GM12892 (cell line): ENCODE measurements around the gene DDA1.

Source experiments
- POLR2A ChIP-seq: IDR thresholded peaks from 2 replicates; pipeline ENCODE4 v1.6.1; 2011; ENCODE audit warnings: low read depth, low read length, control low read depth
- POLR2AphosphoS5 ChIP-seq: IDR thresholded peaks from 2 replicates; pipeline ENCODE4 v1.6.1; 2011; ENCODE audit warnings: low read depth, low read length, control low read depth
- TAF1 ChIP-seq: IDR thresholded peaks from 2 replicates; pipeline ENCODE4 v1.6.1; 2011; ENCODE audit warnings: low read depth, mild to moderate bottlenecking, control low read depth, low read length, borderline replicate concordance

- TF ChIP-seq POLR2A (no peak), TAF1 (no peak), POLR2AphosphoS5 (no peak)
These were observed 21.1 kb downstream of the DDA1 start for GRCh38 chr19:17330262-17331044.
